ENCODE measurements around the gene TGFBR3. TPM values are rescaled to one million over a fixed set of nuclear protein-coding genes. Genes with fewer than 3 reads are reported as not detected.

The TGFBR3 gene
- total and polyA plus RNA-seq, 2 of the 13 experiments (the other 11 are each of a cell fraction or from before 2014, with no cell fraction given): 76.5 to 195 TPM

- TF ChIP-seq, protein P1, sequence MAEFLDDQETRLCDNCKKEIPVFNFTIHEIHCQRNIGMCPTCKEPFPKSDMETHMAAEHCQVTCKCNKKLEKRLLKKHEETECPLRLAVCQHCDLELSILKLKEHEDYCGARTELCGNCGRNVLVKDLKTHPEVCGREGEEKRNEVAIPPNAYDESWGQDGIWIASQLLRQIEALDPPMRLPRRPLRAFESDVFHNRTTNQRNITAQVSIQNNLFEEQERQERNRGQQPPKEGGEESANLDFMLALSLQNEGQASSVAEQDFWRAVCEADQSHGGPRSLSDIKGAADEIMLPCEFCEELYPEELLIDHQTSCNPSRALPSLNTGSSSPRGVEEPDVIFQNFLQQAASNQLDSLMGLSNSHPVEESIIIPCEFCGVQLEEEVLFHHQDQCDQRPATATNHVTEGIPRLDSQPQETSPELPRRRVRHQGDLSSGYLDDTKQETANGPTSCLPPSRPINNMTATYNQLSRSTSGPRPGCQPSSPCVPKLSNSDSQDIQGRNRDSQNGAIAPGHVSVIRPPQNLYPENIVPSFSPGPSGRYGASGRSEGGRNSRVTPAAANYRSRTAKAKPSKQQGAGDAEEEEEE (CRISPR knock-in tag; IDR thresholded peaks at IDR 0.05; ENCODE audit: borderline replicate concordance): no peak
- 0 out of 2 replicates have a peak, but pooled peaks have one; percentile 18 for TF ChIP-seq HMGXB3 (CRISPR knock-in tag; IDR thresholded peaks at IDR 0.05; ENCODE audit: borderline replicate concordance)
- TF ChIP-seq NR1H2 (CRISPR knock-in tag; IDR thresholded peaks at IDR 0.05; ENCODE audit: borderline replicate concordance, low read depth): no peak
- TF ChIP-seq, protein P2, sequence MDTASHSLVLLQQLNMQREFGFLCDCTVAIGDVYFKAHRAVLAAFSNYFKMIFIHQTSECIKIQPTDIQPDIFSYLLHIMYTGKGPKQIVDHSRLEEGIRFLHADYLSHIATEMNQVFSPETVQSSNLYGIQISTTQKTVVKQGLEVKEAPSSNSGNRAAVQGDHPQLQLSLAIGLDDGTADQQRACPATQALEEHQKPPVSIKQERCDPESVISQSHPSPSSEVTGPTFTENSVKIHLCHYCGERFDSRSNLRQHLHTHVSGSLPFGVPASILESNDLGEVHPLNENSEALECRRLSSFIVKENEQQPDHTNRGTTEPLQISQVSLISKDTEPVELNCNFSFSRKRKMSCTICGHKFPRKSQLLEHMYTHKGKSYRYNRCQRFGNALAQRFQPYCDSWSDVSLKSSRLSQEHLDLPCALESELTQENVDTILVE (CRISPR knock-in tag; IDR thresholded peaks at IDR 0.05): no peak
- TF ChIP-seq ZNF740 (CRISPR knock-in tag; IDR thresholded peaks at IDR 0.05): no peak
- TF ChIP-seq MTF1 (CRISPR knock-in tag; IDR thresholded peaks at IDR 0.05): no peak
- no peak for TF ChIP-seq MYPOP (CRISPR knock-in tag; IDR thresholded peaks at IDR 0.05)
- TF ChIP-seq ZNF333 (CRISPR knock-in tag; IDR thresholded peaks at IDR 0.05; ENCODE audit: borderline replicate concordance): no peak
- no peak for TF ChIP-seq KLF15 (CRISPR knock-in tag; IDR thresholded peaks at IDR 0.05; ENCODE audit: borderline replicate concordance)
- no peak for TF ChIP-seq CHD4 (IDR thresholded peaks at IDR 0.05; ENCODE audit: borderline replicate concordance, low read length)
- 0 out of 2 replicates have a peak, but pooled peaks have one; percentile 47 for TF ChIP-seq SAP130 (CRISPR knock-in tag; IDR thresholded peaks at IDR 0.05; ENCODE audit: low read depth)
- TF ChIP-seq SSRP1 (CRISPR knock-in tag; IDR thresholded peaks at IDR 0.05): 0 out of 2 replicates have a peak, but pooled peaks have one; percentile 70
- TF ChIP-seq NR3C1 (CRISPR knock-in tag; IDR thresholded peaks at IDR 0.05): no peak
- TF ChIP-seq SIX4 (CRISPR knock-in tag; IDR thresholded peaks at IDR 0.05): no peak
- no peak for TF ChIP-seq ZNF354B (CRISPR knock-in tag; IDR thresholded peaks at IDR 0.05)
- no peak for TF ChIP-seq ZNF274 (CRISPR knock-in tag; IDR thresholded peaks at IDR 0.05)
- no peak for TF ChIP-seq NFE2L2 (IDR thresholded peaks at IDR 0.05; ENCODE audit: low read length)
- TF ChIP-seq RBAK (CRISPR knock-in tag; IDR thresholded peaks at IDR 0.05): no peak
- no peak for TF ChIP-seq PCBP1 (IDR thresholded peaks at IDR 0.05; ENCODE audit: borderline replicate concordance, low read depth, low read length)
- TF ChIP-seq HOXA7 (CRISPR knock-in tag; IDR thresholded peaks at IDR 0.05): no peak
- no peak for TF ChIP-seq ZNF567 (CRISPR knock-in tag; IDR thresholded peaks at IDR 0.05; ENCODE audit: borderline replicate concordance)
- no peak for TF ChIP-seq RELA (CRISPR knock-in tag; IDR thresholded peaks at IDR 0.05)
Measured at GRCh38 chr1:91744953-91745639, 140.9 kb downstream of the TGFBR3 start (continued).
